ENCODE measurements around the gene MYCL. TPM values are rescaled to one million over a fixed set of nuclear protein-coding genes. Genes with fewer than 3 reads are reported as not detected.

MYCL gene
- total and polyA plus RNA-seq, 4 donors, result 2.4 to 7.8 (median 4.4) TPM

GRCh38 chr1:39859859-39860812 lies 41.6 kb downstream of the MYCL start:
- Histone ChIP-seq H3K36me3 (ENCODE audit: control insufficient read depth in 4 of 4, insufficient read depth in 4 of 4, low read length in 4 of 4) (peaks cover 0 to 9% (median 1%) of the 10 kb centered on the region in 4 donors), H3K27ac (ENCODE audit: low read depth in 1 of 2, low read length in 1 of 2) (no peak overlapping the region), H3K27me3 (ENCODE audit: control insufficient read depth in 3 of 3, insufficient read depth in 3 of 3, low read length in 2 of 3) (no peaks in the 10 kb centered on the region), H3K9me3 (ENCODE audit: control insufficient read depth in 4 of 4, insufficient read depth in 3 of 4, low read length in 3 of 4) (no peaks in the 10 kb centered on the region), H3K9ac (ENCODE audit: insufficient read depth in 1 of 2, low read length in 2 of 2) (no peak overlapping the region), H3K4me3 (no peak overlapping the region), H3K4me1 (ENCODE audit: control insufficient read depth in 5 of 5, insufficient read depth in 5 of 5, low read length in 5 of 5) (peaks cover 0 to 2% (median 0%) of the 10 kb centered on the region in 5 donors)
- no peak for TF ChIP-seq CTCF (IDR thresholded peaks at IDR 0.05; ENCODE audit: control extremely low read depth, extremely low read depth)
- WGBS, 2 donors, result 90 to 93% methylated on average over 7 of the region's 7 CpGs
- DNase-seq, result no peak
- no peak for ATAC-seq (ENCODE audit: insufficient read depth, low FRiP score)

GRCh38 chr1:39858315-39858714 lies 43.4 kb downstream of the MYCL start:
- ATAC-seq (ENCODE audit: insufficient read depth, low FRiP score) (no peak), DNase-seq (no peak)
- no peaks in the 10 kb centered on the region for H3K27me3 ChIP-seq (ENCODE audit: control insufficient read depth in 3 of 3, insufficient read depth in 3 of 3, low read length in 2 of 3)
- no peak for TF ChIP-seq CTCF (IDR thresholded peaks at IDR 0.05; ENCODE audit: control extremely low read depth, extremely low read depth)
- no peak overlapping the region for H3K9ac ChIP-seq (ENCODE audit: insufficient read depth in 1 of 2, low read length in 2 of 2)
- no peaks in the 10 kb centered on the region for H3K4me1 ChIP-seq (ENCODE audit: control insufficient read depth in 5 of 5, insufficient read depth in 5 of 5, low read length in 5 of 5)
- 91 to 95% methylated on average over 3 of the region's 3 CpGs for WGBS, 2 donors
- no peak overlapping the region for H3K27ac ChIP-seq (ENCODE audit: low read depth in 1 of 2, low read length in 1 of 2)
- no peaks in the 10 kb centered on the region for H3K9me3 ChIP-seq (ENCODE audit: control insufficient read depth in 4 of 4, insufficient read depth in 3 of 4, low read length in 3 of 4)
- H3K36me3 ChIP-seq (ENCODE audit: control insufficient read depth in 4 of 4, insufficient read depth in 4 of 4, low read length in 4 of 4), result peaks cover 0 to 8% (median 6%) of the 10 kb centered on the region in 4 donors
- no peak overlapping the region for H3K4me3 ChIP-seq

- no peak overlapping the region for H3K27ac ChIP-seq (ENCODE audit: low read depth in 1 of 2, low read length in 1 of 2)
- no peak overlapping the region for H3K9ac ChIP-seq (ENCODE audit: insufficient read depth in 1 of 2, low read length in 2 of 2)
- H3K4me1 ChIP-seq (ENCODE audit: control insufficient read depth in 5 of 5, insufficient read depth in 5 of 5, low read length in 5 of 5), result peaks cover 0 to 8% (median 8%) of the 10 kb centered on the region in 5 donors
- WGBS, 2 donors, result 91 to 93% methylated on average over 3 of the region's 3 CpGs
- H3K36me3 ChIP-seq (ENCODE audit: control insufficient read depth in 4 of 4, insufficient read depth in 4 of 4, low read length in 4 of 4), result peaks cover 0 to 11% (median 6%) of the 10 kb centered on the region in 4 donors
- TF ChIP-seq CTCF (IDR thresholded peaks at IDR 0.05; ENCODE audit: control extremely low read depth, extremely low read depth), result no peak
- DNase-seq (no peak), ATAC-seq (ENCODE audit: insufficient read depth, low FRiP score) (no peak)
- no peaks in the 10 kb centered on the region for H3K27me3 ChIP-seq (ENCODE audit: control insufficient read depth in 3 of 3, insufficient read depth in 3 of 3, low read length in 2 of 3)
- H3K9me3 ChIP-seq (ENCODE audit: control insufficient read depth in 4 of 4, insufficient read depth in 3 of 4, low read length in 3 of 4), result no peaks in the 10 kb centered on the region
- no peak overlapping the region for H3K4me3 ChIP-seq
These were observed 44.4 kb downstream of the MYCL start for GRCh38 chr1:39857126-39857878.

All from lung (tissue), 12 donors.